ENCODE results near the gene PIN4. TPM values are rescaled to one million over a fixed set of nuclear protein-coding genes. Genes with fewer than 3 reads are reported as not detected.
"Not testable (repeated sequence)": the region's sequence is repeated elsewhere in the genome, so short reads cannot be mapped to it uniquely, and the experiment has no call there.

PIN4 gene
- total RNA-seq, 2 experiments from 2014 or later: 12.3 to 14.6 TPM

GRCh38 chrX:72165551-72165950, 16.0 kb upstream of the PIN4 start:
- no peaks in the 10 kb centered on the region for H3K9me2 ChIP-seq (ENCODE audit: insufficient read depth, low read length)
- no peak overlapping the region for H3K4me3 ChIP-seq (ENCODE audit: low read depth, low read length, poor library complexity, severe bottlenecking)
- H3K9me3 ChIP-seq (ENCODE audit: low read length): no peaks in the 10 kb centered on the region
- DNase-seq (ENCODE audit: low spot score): no peak
- ChIA-PET CTCF (ENCODE audit: unreplicated experiment) (no interaction called here), POLR2A (no interaction called here)
- no peaks in the 10 kb centered on the region for H3K79me2 ChIP-seq (ENCODE audit: insufficient read depth, low read depth, low read length)
- no peak overlapping the region for H2AFZ ChIP-seq (ENCODE audit: low read length)
- no peak for TF ChIP-seq EZH2phosphoT487 (IDR thresholded peaks at IDR 0.05; ENCODE audit: borderline replicate concordance, low read depth, low read length)
- TF ChIP-seq, protein P1, sequence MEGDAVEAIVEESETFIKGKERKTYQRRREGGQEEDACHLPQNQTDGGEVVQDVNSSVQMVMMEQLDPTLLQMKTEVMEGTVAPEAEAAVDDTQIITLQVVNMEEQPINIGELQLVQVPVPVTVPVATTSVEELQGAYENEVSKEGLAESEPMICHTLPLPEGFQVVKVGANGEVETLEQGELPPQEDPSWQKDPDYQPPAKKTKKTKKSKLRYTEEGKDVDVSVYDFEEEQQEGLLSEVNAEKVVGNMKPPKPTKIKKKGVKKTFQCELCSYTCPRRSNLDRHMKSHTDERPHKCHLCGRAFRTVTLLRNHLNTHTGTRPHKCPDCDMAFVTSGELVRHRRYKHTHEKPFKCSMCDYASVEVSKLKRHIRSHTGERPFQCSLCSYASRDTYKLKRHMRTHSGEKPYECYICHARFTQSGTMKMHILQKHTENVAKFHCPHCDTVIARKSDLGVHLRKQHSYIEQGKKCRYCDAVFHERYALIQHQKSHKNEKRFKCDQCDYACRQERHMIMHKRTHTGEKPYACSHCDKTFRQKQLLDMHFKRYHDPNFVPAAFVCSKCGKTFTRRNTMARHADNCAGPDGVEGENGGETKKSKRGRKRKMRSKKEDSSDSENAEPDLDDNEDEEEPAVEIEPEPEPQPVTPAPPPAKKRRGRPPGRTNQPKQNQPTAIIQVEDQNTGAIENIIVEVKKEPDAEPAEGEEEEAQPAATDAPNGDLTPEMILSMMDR (conservative IDR thresholded peaks at IDR 0.05; ENCODE audit: low read length): no peak
- no TSS peak for BruUV-seq (replicated peaks)
- H3K4me2 ChIP-seq (ENCODE audit: low read length): no peak overlapping the region
- no peaks in the 10 kb centered on the region for H3K4me1 ChIP-seq (ENCODE audit: insufficient read depth, low read length, poor library complexity, severe bottlenecking)
- no peak overlapping the region for H3K27ac ChIP-seq (ENCODE audit: low read depth, low read length, poor library complexity, severe bottlenecking)
- H3K36me3 ChIP-seq (ENCODE audit: insufficient read depth, low read length): no peaks in the 10 kb centered on the region
- intact Hi-C loops (cut with micrococcal nuclease; ENCODE audit: unreplicated experiment): no loop called here
- H4K20me1 ChIP-seq (ENCODE audit: insufficient read depth, low read length): no peaks in the 10 kb centered on the region

DNA sequence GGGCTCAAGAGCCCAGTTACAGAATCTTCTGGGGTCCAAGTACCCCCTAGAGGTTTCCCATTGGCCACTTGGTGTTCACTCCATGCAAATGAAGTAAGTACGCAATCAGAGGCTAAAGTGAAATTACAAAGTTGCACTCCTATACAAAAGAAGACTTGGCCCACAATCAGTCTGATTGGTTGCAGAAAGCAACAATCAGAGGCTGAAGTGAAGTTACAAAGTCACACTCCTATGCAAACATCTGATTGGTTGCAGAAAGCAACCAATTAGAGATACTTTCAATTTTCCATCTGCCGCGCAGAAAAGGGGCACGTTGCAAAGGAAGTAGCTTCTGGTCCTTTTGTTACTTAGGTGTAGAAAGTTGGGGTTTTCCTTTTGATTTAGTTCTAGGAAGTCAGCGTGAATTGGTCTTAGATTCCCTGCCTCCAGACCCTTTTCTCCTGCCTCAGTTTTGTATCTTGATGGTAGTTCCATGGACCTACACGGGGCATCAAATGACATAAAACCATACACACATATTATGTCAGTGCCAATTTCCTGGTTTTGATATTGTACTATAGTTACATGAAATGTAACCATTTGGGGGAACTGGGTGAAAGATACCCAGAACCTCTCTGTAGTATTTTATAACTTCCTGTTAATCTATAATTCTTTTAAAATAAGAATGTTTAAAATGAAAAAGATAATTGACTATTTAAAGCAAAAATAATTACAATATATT, 12.4 kb upstream of the PIN4 start:
- Histone ChIP-seq H3K4me1 (ENCODE audit: insufficient read depth, low read length, poor library complexity, severe bottlenecking) (no peaks in the 10 kb centered on the region), H3K4me2 (ENCODE audit: low read length) (no peak overlapping the region), H2AFZ (ENCODE audit: low read length) (no peak overlapping the region), H3K4me3 (ENCODE audit: low read depth, low read length, poor library complexity, severe bottlenecking) (no peak overlapping the region), H3K27ac (ENCODE audit: low read depth, low read length, poor library complexity, severe bottlenecking) (no peak overlapping the region), H4K20me1 (ENCODE audit: insufficient read depth, low read length) (no peaks in the 10 kb centered on the region), H3K79me2 (ENCODE audit: insufficient read depth, low read depth, low read length) (no peaks in the 10 kb centered on the region), H3K9me2 (ENCODE audit: insufficient read depth, low read length) (no peaks in the 10 kb centered on the region), H3K9me3 (ENCODE audit: low read length) (no peaks in the 10 kb centered on the region), H3K36me3 (ENCODE audit: insufficient read depth, low read length) (no peaks in the 10 kb centered on the region)
- intact Hi-C loops (cut with micrococcal nuclease; ENCODE audit: unreplicated experiment): no loop called here
- no peak for DNase-seq (ENCODE audit: low spot score)
- ChIA-PET POLR2A (no interaction called here), CTCF (ENCODE audit: unreplicated experiment) (no interaction called here)
- no peak for TF ChIP-seq EZH2phosphoT487 (IDR thresholded peaks at IDR 0.05; ENCODE audit: borderline replicate concordance, low read depth, low read length)
- TF ChIP-seq, protein P1 (conservative IDR thresholded peaks at IDR 0.05; ENCODE audit: low read length): no peak
- no TSS peak for BruUV-seq (replicated peaks)

GRCh38 chrX:72176289-72176688, 5.3 kb upstream of the PIN4 start:
- CTCF ChIA-PET (ENCODE audit: unreplicated experiment); H3K36me3 ChIP-seq (ENCODE audit: insufficient read depth, low read length); H3K4me3 ChIP-seq (ENCODE audit: low read depth, low read length, poor library complexity, severe bottlenecking); POLR2A ChIA-PET; H3K9me2 ChIP-seq (ENCODE audit: insufficient read depth, low read length); H3K79me2 ChIP-seq (ENCODE audit: insufficient read depth, low read depth, low read length); DNase-seq (ENCODE audit: low spot score); H4K20me1 ChIP-seq (ENCODE audit: insufficient read depth, low read length); intact Hi-C loops (cut with micrococcal nuclease; ENCODE audit: unreplicated experiment); H3K4me2 ChIP-seq (ENCODE audit: low read length); H3K9me3 ChIP-seq (ENCODE audit: low read length); BruUV-seq (replicated peaks); H3K27ac ChIP-seq (ENCODE audit: low read depth, low read length, poor library complexity, severe bottlenecking); H2AFZ ChIP-seq (ENCODE audit: low read length): not testable (repeated sequence)
- H3K4me1 ChIP-seq (ENCODE audit: insufficient read depth, low read length, poor library complexity, severe bottlenecking): peaks cover 11% of the 10 kb centered on the region
